SIG-M5 treated with dmso at 0.1 percent for 504 hours (cell line): ENCODE results near the gene NEK9.
A peak's percentile ranks its signal among the peaks of the same experiment; 100 is the strongest.
"Not testable (repeated sequence)": the region's sequence is repeated elsewhere in the genome, so short reads cannot be mapped to it uniquely, and the experiment has no call there.

ENCODE experiments used
- DNase-seq: peaks from one replicate; lab custom pipeline; 2025; ENCODE audit not compliant: unreplicated experiment; lab: John Stamatoyannopoulos, UW

The NEK9 gene

DNA sequence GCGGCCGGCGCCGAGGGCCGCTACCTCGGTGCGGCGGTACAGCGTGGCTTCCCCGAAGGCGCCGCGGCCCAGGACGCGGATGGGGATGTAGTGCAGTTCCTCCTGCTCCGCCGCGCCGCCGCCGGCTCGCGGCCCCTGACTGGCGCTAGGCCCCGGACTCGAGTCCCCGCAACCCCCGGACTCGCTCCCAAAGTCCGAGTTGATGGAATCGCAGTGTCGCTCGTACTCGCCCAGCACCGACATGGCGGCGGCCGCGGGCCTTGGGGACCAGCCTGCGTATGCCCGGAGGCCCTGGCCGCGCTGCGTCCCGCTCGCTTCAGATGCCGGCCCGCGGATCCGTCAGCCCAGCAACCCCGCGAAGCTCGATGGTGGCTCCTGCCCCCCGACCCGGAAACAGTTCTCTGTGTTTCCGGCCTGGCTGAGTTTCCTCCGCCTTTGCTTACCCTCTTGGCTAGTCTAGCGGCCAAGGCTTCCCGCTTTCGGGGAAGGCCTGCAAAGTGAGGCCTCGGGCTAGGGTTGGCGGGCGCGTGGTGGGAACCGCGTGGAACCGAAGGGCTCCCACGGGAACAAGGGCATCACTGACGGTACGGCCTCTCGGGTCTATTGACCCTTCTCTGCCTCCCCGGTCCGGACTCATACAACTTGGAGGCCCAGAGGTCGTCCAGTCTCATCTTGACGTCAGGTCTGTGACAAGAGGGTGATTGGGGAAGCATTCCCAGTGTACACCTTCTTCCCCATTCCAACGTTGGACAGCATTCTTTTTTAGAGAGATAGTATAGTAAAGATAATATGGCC lies at the start of gene NEK9:
TSS of gene NEK9 (minus strand) at position 370 of the 795 bp plus-strand sequence. CDS start at position 243, 127 bp downstream.
- DNase-seq: peak; percentile 79

DNA sequence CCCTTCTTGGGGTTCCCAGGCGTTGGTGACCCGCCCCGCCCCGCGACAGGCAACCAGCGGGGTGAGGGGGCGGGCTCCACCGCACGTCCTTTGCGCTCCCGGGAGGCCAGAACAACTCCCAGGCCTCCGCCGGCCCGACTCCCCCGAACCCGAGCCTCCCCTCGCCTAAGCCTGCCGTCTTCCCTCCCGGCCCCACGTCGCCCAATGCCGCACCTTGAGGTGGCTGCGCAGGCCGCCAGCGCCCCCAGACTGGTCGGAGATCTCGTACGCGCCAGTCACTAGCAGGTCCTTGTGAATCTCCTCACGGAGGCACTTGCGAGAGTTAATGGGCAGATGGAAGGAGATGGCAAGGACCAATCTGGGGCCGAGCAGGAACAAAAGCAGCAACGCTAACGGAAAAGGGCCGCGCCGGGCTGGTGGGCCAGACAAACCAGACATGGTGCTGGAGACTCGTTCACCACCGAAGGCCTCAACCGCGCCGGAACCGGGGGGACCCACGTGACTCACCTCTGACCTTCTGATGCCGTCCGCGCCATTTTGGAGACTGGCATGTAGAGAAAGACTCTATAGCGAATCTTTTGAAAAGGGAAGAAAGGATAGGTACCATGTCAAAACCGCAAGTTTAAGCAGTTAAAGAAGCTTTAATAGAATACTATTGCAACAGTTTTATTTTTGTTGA lies 49.4 kb upstream of the NEK9 start, which contains the start of gene TMED10:
TSS of gene TMED10 (minus strand) at position 471 of the 679 bp plus-strand sequence. CDS start at position 438, 33 bp downstream.
- peak; percentile 97 for DNase-seq

DNA sequence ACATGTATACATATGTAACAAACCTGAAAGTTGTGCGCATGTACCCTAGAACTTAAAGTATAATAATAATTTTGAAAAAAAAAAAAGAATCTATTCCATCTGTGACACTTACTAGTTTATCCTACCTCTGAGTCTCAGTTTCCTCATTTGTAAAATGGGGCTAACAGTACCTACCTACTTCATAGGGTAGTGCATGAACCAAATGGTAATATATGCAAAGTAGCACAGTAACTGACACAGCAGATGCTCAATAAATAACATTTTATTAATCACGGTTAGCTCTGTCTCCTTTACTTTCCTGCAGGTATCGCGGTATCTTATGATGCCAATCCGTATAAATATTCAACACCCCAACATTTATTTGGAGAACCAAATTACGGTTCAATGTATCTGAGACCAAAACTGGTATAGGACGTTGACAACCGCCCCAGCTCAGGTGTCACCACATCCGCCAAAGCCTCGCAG lies 48.9 kb upstream of the NEK9 start:
- no peak for DNase-seq

DNA sequence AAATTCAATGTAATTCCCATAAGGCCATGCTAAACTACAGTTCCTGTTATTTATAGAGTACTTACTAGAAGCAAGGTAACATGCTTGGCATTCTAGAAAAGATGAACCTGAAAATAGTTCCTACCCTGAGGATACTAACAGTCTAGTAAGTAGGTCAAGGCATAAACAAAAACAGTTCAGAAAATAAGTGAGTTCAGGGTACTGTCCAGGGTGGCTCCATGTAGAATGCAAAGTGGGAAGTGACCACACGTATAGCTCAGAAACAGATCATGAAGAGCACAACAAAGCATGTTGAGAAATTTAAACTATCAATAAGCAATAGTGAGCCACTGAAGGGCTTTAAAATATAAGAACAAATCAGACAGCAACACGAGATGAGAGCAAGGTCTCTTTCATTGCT lies 47.2 kb upstream of the NEK9 start:
- DNase-seq: no peak

DNA sequence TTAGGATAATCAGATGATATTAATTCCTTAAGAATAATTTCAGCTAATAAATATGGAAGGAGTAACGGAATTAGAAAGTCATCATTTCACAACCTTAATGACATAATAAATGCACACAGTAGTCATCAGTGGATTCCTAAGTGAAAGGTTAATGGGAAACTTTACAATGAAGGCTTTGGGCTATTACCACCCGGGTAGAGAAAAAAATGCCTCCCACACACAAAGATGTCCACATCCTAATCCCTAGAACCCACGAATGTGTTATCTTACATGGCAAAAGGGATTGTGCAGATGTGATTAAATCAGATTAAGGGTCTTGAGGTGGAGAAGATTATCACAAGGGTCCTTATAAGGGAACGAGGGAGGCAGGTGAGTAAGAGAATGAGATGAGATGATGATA lies 43.9 kb upstream of the NEK9 start:
- no peak for DNase-seq

DNA sequence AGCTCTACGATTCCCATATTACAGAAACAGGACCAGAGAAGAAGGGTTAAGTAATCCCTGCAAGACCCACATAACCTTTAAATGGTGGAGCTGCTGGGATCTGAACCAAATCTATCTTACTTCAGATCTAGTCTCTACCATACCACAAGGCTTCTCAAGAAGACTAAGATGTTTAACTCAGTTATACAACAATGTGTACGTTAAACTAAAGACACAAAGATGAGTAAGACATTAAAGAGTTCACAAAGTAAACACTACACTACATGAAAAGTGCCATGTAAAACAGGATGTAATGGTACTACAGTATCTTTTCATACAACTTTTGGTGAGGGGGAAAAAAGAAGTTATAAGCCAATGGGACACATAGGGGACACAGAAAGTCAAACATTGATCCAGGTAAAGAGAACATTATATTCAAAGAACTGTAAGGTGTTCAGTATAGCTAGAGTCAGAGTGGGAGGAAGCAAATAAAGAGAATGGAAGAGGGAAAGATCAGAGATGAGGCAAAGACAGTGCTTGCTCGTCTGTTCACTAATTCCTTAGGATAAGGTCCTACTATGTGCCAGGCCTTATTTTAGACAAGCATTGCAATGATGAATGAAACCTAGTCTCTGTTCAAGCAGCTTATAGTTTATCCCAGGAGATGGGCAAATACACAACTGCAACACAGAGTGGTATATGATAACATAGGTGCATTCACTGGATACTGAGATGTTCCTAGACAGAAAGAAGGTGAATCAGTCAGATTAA lies 41.9 kb upstream of the NEK9 start:
- no peak for DNase-seq

DNA sequence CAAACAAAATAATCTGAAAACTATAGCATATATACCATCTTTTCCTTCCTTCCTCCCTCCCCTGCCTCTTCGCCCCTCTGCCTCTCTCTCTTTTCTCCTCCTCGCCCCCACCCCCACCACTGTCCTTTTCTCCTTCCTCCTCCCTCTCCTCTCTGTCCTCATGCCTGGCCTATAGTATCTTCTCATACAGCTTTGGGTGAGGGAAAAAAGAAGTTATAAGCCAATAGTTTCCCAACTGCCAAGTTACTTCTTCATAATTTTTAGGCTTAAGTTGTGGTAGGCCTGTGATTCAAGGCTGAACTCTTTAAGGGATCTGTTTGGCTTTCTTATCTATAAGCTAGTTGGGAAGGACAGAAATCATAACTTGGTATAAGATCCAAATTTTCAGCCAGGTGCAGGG lies 40.5 kb upstream of the NEK9 start:
- no peak for DNase-seq

DNA sequence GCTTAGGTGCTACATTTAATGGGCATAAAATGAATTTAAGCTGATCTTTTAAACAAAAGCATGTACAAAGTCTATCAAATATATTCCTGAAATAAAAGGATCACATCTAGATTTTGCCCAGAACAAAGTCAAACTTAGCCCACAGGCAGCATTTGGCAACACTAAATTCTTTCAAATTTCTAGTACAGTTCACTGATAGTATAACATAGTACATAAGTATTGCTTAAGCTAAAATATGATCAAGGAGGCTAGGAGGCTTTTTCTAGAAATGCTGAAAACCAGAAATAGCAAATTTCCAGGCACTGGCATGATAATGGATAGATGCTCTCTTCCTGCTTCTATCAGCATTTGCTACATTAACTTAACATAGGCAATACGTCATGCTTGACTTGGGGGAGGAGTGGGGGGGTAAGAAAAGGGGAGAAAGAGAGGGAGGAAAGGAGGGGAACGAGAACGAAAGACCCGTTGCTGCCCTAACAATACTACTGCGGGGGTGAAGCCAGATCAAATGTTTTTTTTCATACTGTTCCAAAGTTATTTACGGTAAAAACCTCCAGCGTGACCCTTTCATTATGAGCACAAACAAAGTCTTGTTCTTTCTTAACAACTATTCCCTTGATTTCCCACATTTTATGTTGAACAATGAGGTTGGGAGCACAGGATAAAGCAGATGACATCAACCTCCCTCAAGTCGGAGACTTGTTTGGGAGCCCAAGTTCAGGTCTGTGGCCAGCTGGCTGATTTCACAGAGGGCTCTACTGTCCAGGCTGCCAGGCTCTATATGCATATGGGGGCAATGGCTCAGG lies 38.9 kb upstream of the NEK9 start:
- no peak for DNase-seq

DNA sequence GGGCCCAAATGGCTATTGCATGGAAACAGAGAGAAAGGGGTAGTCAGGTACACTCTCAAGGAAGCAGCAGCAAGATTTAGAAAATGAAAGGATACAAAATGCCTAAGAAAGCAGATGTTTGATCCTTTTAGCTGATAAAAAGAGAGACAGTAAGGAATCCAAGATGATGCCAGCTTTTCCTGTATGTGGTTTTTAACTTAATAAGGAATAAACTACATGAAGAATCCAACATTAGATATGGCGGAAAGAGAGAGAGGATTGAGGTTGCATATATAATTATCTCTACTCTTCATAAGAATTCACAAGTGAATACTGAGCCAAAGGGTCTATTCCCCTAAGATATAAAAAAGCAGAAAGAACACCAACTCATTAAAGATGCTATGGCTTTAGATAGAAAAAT lies 38.0 kb upstream of the NEK9 start:
- no peak for DNase-seq

DNA sequence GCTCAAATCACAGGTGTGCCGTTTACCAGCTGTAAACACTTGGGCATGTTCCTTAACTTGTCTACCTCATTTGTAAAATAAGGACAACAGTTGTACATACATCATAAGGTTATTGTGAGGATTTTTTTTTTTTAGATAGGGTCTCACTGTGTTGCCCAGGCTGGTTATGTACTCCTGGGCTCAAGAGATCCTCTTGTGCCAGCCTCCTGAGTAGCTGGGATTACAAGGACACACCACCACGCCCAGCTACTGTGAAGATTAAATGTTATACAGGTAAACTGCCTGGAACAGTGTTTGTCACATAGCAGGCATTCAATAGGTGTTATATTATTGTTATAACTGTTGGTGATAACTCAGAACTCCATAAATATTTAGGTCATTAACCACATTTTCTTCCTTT lies 36.8 kb upstream of the NEK9 start:
- no peak for DNase-seq

DNA sequence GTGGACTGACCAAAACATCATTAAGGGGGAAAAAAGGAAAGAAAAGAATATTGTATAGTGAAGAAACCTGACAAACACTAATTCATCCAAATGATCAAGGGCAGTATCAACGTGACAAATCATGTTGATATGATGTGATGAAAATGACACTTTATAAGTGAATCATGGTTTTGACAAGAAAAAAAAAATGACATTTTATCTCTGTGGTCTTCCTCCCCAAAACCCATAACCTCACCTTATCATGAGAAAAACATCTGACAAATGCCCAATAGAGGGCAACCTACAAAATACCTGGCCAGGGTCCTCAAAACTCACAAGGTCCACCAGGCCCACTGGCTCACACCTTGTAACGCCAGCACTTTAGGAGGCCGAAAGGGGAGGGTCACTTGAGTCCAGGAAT lies 35.8 kb upstream of the NEK9 start:
- DNase-seq: no peak

DNA sequence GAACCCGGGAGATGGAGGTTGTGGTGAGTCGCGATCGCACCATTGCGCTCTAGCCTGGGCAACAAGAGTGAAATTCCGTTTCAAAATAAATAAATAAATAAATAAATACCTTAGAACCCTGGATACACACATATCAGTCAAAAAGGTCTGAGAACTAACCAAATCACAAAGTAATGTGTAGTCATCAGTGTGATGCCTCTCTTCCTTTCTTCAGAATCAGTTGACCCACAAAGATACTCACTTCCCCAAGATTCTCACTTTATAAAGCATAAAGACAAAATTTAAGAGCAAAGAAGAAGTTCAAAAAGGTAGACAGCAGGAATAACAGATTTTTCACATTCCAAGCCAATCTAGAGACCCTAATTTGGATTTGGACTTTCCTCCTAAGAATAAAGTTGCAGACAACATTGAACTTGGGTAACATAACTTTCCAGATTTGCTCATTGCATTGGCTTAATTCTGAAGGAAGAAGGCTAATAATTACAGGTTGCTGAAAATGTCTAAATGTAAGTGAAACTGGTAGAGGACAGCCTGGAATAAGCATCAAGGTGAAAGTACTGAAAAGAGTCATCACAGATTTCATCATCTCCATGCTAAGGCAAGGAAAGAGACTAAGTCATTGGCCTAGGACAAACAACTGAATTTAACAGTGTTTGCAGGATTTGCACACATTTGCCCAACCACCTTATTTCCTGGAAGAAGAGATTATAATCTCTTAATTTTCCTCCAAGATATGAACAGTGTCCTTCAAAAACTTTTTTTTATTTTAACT lies 32.2 kb upstream of the NEK9 start:
- no peak for DNase-seq

DNA sequence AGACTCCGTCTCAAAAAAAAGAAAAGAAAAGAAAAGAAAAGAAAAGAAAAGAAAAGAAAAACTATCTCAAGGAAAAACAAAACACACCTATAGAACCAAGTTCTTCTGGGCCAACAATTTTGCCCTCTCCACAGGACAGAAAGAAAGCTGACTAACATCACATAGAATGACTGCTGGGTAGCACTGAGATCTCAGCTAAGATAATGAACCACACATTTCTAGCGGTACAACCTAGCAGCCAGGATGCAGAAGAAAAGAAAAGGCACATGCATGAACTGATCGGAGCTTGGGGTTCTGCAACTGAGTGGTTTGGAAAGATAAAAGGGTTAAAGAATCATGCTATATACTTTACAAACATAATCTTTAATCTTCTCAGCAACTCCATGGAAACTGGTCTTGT lies 30.1 kb upstream of the NEK9 start:
- DNase-seq: no peak

DNA sequence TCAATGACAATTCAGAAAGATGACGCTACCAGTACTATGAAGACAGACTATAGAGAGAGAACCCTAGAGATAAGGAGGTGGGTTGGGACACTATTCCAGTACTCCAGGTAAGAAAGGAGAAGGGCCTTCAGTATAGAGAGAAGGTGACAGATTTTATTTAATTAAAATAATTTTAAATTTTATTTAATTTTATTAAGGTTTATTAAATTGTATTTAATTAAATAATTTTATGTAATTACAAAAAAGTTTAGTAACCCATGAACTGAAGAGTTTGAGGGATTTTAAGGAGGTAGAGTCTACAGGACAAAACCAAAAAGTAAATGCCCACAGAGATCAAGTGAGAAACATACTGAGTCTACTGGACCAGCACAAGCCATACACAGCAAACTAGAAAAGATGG lies 29.3 kb upstream of the NEK9 start:
- no peak for DNase-seq

DNA sequence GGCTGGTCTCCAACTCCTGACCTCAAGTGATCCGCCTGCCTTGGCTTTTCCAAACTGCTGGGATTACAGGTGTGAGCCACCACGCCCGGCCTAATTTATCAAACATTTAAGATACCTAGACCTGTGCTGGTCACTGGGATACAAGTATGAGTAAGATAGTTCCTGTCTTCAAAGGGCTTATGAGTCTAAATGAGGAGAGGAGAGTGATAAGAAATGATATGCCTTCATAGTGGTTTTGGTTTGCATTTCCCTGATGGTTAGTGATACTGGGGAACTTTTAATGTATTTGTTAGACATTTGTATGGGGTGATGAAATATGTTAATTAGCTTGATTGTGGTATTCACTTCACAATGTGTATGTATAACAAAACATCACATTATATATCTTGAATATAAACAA lies 28.3 kb upstream of the NEK9 start:
- DNase-seq: no peak

DNA sequence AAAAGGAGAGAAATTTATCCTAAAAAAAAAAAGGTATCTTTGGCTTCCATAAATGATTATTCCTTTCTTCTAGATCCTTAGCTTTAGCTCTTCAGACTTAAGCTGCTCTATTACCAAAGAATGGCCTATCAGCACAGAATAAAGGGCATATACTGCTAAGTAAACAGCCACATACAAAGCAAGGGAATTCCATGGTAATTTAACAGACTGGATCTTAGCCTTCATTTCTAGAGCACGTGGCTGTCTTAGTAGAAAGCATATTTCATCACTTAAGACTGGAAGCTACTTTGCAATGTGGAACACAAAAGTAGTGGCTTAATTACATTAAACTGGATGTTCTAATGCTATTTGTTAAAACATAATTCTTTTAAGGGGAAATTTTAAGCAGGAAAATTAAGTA lies 26.4 kb upstream of the NEK9 start:
- DNase-seq: no peak

DNA sequence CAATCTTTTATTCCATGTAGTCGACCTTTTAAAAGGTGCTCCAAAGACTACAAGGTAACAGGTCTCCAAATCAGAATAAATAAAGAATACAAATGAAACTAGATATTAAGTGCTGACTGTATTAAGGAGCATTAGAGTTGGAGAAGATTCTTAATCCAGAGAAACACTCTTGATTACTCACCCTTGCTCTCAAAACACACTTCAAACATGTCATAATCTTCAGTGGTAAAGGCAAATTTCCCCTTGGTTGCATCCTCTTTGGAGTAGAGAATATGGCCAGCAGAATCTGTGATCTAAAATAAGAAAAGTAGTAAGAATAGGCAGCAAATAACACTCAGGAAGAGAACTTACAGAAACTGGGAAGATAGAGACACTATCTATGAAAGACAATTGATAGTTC lies 25.0 kb upstream of the NEK9 start:
- DNase-seq: no peak

DNA sequence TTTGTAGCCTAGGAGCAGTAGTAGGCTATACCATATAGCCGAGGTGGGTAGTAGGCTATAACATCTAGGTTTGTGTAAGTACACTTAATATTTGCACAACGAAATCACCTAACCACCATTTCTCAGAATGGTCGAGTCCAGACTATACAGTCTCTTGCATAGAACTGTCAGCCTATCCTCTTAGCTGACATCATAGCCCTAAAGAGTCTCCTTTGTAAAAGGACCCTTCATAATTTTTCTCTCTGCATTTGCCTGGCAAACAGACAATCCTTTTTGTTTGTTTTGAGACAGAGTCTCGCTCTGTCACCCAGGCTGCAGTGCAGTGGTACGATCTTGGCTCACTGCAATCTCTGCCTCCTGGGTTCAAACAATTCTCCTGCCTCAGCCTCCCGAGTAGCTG lies 23.8 kb upstream of the NEK9 start:
- not testable (repeated sequence) for DNase-seq

DNA sequence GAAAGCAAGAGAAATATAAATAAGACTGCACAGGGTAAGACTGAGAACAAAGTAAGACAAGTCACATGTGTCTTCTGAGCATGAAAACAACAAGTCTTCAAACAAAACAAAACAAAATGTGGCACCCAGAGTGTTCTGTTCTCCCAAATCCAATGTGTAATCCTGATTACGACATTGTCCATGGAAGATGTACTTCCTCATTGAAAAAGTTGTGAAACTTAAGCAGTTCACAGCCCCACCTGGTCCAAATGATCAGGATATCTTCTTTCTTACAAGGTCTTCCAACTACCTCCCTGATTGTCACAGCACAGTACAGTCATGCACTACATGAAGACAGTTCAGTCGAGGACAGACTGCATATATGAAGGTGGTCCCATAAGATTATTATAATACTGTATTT lies 23.3 kb upstream of the NEK9 start:
- DNase-seq: no peak

DNA sequence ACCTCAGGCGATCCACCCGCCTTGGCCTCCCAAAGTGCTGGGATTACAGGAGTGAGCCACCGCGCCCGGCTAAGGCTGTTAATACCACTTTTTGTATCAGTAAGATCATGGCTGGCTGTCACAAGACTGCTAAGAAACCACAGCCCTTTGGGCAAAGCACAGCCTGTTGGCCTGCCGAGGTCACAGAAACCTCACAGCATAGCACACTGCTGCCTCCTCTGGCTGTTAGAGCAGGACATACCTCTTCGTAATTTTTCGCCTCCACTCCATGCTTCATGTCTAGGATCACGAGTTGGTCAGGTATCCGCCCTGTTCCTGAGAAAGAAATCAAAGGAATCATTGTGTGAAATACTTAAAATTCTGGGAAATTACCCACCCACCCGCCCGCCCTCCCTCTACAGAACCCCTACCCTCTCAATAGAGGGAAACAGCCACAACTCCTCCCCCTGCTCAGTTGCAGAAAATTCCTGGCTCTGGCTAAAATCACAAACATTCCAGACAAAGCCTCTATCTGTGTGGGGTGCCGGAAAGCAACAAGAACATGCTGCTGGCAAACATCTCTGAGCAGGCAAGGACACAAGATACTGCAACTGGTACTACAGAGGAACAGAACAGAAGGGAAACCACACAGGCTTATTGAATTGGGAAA lies 20.7 kb upstream of the NEK9 start:
- DNase-seq: no peak
